HG02642 (cell line): ENCODE measurements around the gene SFXN5.

ENCODE experiments used
- ATAC-seq: cut with Tn5 transposase; IDR thresholded peaks from one replicate; pipeline ENCODE4 v1.9.1; 2021; ENCODE audit warnings: mild to moderate bottlenecking; ENCODE audit not compliant: unreplicated experiment, poor library complexity

The SFXN5 gene

DNA sequence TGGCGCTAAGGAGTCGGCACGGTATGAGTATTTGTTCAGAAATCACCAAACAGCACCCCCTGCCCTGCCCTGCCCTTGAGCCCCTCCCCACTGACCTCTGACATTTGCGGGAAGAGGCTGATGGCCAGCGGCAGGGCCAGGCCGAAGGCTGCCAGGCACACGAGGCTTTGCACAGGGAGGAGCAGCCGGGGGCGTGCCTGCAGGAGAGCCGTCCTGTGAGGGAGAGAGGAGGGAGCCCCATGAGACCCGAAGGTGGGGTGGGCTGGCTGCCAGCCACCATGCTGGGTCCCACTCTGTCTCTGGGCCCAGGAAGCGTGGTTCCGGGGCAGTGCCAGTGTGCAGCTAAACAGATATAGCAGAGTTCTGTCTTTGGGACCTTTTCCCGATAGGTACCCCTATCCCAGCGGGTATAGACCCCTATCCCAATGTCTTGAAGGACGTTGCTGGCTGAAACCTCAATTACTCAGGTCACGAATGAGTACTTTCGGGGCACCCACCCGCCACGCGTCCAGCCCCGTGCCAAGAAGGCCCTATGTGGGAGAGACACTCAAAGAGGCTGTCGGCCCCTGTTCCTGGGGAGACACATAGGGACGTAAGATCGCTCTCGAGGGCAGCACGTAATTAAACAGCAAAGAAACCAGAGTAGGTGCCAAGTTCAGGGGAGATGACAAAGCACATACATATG is 110.3 kb downstream of the SFXN5 start:
- ATAC-seq = no peak

DNA sequence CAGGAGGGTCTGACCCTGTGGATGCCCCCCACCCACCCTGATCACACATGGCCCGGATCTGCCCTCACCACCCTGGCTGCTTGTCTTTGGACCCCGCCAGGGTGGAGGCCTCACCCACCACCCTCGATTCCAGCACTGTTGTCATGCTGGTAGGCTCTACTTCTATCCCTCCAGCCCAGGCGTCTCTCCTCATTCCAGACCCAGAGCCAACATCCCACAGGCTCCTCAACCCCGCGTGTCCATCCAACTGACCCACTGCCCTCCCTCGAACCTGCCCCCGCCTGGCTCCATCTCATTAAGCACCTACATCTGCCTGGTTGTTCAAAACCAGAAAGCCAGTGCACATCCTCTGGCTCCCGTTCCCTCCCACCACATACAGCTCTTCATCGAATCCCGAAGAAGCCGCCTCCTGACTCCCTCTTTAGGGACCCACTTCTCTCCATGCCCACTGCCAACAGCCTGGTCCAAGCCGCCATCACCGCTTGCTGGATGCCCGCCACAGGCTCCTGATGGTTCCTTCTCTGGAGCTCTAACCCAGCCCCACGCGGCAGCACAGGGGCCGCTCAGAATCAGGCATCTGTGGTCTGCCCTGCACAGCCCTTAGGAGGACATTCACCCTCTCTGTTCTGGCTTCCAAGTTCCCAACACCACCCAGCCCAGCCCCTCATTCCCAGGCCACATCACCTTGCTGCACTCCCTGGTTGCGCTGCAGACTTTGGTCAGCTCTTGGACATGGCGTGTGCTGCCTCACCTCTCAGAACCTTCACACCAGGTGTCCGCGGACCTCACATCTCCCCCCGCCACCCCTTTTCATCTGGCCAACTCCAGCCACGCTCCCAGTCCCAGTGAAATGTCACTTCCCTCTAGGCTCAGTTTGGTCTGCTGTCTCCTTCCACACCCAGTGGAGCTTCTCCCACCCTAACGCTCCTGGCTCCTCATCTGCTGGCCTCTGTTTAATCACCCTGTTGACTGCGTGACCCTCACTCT is 111.2 kb downstream of the SFXN5 start:
- ATAC-seq = no peak

DNA sequence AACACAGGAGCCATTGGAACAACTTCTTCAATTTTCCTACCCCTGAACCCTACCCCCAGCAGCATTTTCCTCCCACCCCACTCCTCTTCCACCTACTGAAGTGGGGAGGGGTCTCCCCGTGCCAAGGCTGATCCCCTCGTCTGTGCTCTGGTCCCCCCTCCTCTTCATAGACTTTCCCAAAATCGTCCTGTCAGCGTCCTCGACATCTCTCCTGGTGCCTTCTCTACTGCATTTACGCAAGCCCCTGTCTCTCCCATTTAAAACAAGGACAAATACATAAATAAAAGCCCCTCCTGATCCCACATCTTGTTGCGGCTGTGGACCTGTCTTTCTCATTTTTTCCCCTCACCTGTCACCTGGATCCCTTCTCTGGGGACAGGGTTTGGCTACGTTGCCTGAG is 112.0 kb downstream of the SFXN5 start:
- no peak for ATAC-seq

DNA sequence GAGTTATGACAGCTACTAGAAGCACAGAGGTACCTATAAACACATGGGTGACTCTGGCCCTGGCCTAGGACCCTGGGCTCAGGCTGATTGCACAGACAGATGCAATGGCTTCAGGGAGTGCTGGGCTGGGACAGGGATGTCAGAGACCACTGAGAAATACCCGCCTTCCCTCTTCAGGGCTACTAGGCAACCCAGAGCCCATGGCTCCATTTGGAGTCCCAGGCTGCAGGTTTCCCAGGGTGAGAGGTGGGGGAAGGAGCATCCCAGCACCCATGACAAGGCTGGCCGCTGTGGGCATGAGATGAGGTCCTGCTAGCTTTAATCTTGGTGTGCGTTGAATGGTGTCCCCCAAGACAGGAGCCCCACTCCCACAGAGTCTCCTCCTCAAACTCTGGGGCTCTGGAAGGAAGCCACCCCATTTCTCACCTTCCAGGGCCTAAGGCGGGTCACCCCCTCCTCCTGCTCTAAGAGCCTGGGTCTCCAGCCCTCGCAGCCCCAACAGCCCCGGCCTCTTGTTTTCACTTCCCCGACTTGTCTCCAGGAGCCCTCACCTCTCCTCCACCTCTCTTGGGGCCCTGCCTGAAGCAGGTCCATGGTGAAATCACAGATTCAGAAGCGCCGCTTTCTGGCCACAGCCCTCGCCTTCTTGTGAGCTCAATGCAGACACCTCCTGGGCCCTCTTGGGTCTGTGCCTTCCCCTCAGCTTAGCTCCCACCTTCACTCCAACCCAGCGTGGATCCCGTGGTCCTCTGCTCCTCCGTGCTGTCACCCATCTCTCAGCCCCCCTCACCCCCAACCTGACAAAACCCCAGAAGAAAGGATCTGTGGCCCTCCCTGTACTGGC is 112.7 kb downstream of the SFXN5 start:
- no peak for ATAC-seq

DNA sequence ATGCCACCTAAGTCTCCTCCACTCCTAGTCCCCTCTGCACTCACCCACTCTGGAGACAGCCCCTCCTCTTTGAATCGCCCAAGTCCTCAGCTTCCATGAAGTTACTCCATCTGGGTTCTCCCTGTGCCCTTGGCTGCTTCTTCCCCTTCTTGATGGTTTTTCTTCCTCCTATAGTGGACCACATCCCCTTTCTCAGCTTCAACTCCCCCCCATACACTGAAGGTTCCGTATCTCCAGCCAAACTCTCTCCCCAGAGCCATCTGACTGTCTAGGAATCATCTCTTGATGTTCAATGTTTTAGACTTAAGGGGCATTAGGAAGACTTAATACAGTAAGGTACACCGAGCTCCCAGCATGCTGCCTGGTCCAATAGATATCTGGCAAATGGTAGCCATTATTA is 114.6 kb downstream of the SFXN5 start:
- ATAC-seq = no peak

DNA sequence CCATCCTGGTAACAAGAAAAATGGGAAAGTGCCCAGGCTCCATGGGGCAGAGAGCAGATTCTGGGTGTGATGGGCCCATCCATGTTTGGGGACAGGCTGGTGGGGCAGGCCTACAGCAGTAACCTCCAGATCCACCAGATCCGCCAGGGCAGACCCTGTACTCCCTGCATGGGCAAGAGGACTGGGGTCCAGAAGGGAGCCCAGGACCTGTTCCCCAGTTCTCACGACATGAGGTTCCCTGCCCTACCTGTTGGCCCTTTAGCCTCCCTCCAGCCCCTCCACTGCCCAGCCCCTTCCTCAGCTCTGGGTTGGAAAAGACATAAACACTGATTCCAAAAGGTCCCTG is 115.5 kb downstream of the SFXN5 start:
- no peak for ATAC-seq

DNA sequence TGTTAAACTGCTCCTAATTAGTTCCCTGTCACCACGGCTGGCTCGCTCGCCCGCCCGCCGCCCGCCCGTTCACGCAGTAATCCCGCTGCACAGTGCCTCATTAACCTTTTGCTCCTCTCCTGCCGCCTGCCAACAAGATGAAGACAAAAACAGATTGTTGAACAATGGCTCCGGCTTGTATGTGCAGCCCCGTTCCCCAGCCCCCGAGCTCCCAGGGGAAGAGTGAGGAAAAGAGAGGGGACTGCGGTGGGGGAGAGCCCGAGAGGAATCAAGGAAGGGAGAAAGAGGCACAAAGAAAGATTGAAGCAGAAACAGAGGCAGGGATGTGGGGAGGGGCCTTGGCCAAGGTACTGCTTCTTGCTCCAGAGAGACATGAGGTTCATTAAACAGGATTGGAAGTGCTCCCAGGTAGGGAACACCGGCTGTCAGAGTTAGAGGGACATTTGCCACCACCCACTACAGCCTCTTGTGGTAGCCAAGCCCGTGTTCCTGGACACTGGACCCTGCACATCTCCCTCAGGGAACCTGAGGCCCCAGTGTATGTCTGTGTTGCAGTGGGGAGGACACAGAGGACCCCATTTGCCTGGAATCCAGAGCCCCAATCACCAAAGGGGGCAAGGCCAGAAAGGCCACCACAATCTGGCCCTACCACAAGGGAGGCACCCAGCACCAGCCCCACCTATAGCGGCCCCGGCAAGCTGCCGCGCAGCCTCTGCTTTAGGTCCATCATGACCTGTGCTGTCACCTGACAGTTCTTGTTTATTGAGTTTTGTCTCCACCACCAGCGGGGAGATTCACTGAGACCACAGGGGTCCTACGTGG is 116.1 kb downstream of the SFXN5 start:
- ATAC-seq = no peak

DNA sequence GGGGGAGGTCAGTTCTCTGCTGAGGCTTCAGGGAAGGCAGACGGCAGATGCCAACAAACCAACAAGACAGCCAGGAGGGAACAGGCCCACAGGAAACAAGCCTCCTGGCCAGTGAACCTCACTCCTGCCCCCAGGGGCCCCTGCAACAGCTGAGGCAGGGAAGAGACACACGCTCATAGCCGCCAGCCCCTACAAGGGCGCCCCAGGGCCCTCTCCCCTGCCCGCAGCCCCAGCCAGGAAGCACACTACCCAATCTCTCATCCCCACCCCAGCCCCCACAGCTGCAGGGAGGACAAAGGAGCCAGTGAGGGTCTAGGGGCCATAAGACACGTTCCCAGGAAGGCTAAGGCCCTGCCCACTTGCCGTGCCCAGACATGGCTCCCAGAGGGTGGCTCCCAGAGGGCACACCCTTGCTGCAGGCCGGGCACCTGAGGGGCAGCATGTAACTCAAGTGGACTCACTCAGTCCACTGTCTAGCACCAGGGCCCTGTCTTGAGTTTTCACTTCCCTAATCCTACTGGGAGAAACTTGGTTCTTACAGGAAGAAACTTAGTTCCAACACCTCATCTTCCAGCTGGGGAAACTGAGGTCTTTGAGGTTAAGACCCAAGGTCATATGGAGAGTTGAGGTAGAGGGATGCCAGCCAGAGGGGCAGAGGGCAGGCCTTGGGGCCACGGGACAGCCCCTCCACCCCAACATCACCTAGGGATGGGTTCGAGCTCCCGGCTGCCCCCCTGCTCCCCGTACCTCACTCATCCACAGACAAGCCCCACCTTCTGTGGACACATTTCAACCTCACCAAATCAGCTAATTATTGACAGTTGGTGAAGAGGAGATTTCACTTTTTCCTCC is 116.9 kb downstream of the SFXN5 start:
- no peak for ATAC-seq

DNA sequence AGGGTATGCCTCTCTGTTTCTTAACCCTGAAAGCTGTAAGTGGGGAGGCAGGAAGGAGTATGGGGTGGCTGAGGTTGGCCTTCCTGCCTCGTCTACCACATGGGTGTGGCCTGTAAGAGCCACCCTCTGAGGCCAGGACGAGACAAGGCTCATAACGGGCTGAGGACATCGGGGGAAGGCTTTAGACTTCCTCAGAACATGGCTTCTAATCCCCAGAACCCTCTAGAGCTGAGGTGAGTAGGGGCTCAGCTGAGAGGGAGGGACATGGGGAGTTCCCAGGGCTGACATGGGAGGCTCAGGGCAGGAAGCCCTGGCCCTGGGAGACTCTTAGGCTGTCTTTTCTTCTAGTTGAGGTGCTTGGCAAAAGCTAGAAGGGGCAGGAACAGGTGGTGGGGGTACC is 117.5 kb downstream of the SFXN5 start:
- ATAC-seq = no peak

DNA sequence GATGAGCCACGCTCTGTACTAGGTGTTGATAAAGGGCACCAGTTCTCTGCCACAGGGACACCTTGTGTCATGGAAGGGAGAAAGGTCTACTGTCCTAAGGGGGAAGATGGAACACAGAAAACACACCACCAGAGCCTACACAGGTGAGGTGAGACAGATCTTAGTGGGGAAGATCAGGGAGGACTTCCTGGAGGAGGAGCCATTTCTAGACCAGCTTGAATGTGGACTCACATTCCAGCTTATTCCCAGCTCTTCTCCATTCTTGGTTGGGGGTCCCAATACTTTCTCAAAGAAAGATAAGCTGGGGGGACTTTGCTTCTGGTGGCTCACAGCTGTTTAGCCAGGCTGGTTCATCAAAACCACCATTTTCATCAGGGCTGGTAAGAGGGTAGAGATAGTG is 118.0 kb downstream of the SFXN5 start:
- ATAC-seq = no peak

DNA sequence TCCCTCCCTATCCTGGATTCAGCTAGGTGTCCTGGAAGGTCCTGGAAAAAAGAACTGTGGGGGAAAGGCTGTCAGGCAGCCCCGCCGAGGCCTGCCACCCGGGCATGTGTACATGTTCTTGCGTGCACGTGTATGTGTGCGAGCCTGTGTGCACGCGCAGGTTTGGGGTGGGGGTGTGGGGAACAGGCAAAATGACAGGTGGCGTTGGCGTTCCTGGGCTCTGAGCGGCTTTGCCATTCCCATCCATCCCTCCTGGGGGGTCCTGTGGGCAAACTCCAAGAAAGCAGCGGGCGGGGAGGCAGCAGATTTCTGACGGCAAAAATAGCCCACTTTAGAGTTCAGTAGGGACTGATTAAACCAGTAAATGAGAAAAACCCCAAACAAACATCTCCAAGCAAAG is 118.6 kb downstream of the SFXN5 start:
- no peak for ATAC-seq

DNA sequence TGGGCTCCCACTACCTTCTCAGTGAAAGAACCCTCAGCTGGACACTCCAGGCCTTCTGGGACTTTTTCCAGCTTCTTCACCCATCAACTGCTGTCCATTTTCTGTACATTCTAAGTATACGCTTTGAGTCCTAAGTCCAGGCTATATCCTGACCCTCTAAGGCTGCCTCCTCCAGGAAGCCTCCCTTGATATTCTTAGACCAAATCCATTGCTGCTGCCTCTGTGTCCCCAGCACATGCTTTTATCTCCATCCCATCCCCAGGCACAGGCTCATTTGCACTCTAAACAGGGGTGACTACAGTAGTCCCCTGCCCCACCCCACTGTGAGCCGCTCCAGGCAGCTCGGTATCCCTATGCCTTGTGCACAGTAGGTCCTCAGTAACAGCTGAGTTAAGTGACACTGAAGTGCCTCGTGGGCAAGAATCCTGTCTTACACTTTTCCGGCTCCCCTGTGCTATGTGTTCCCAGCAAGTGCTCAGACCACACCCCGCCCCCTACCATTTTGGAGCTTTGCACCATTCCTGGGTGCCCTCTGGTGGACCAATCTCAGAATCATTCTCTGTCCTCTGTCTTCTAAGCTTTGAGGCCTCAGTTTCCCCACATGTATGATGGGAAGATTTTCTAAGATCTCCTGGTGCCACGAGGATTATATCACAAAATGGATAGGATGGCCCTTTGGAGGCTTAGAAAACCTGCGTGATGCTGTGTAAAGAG is 119.2 kb downstream of the SFXN5 start:
- no peak for ATAC-seq

DNA sequence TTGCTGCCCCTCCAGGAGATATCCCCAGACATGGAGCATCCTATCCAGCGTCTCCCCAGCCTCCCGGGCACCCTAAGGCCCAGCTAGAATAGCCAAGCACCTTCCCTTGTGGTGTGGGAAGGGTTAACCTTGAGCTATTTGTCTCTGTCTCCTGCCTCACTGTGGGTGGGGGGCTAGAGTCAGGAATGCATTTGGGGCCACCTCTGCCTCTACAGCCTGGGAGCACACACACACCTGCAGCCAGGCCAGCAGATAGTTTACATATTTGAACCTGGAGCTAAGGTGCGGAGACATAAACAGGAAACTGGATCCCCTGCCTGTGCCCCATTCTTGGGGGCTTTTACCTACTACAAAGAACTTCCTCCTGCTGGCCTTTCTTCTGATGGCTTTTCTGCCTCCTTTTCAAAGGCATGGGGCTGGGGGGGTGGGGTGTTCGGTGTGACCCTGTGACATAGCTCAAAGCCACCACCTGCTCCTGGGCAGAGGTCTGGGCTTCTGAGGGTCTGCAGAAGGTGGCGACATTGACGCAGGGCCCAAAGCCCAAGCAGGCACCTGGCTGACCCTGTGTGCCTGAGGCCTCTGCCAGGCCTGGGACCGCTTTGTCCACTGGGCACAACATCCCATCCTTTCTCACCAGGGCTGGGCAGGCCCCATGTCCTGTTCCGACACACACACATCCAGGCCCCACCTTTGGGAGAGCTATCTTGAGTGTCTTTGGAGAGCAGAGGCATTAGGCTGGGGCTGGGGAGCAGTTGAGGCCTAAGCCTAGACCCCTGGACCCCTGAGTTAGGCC is 120.0 kb downstream of the SFXN5 start:
- ATAC-seq = no peak

DNA sequence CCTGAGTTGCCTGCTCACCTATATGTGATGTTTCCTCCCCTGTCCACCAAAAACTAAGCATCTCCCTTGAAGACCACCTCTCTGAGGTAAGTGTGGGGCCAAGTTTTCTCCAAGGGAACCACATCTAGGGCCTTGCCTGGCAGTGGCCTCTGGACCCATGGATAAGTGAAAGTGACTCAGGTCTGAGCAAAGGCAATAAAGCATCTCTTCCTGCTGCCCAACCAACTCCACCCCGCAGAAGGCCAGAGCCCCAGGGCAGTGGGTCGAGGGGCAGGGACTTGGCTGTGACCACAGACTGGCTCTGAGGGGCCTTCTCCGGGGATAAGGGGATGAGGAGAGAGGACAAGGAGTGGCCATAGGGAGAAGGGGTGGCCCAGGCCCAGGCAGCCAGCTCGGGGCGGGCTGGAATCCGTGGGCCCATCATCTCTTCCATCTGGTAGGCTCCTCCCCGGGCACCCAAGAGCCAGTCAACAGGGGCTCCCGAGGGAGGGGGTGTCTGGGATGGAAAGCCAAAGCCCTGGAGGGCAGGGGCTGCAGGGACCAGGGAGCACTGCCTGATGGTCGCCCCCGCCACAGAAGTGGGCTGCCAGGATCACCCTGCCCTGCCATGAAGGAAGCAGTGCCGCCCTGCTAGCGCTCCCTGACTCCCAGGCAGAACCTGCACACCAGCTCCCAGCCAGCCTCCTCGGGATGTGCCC is 120.8 kb downstream of the SFXN5 start:
- no peak for ATAC-seq

DNA sequence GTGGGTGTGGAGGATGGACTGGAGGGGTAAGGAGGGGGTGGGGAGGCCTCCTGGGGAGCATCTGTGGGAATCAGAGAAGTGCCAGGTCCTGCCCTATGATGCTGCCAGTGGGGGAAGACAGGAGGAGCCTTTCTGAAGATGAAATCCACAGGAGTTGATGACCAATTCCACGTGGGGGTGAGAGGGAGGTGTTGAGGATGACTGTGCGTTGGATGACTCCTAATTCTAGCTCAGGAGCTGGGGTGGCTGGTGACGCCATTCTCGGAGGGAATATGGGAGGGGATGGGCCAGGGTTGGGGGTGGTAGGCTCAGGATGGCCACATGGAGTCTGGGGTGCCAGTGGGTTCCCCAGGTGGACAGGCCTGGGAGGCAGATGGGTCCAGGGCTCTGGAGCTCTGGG is 121.9 kb downstream of the SFXN5 start:
- no peak for ATAC-seq

DNA sequence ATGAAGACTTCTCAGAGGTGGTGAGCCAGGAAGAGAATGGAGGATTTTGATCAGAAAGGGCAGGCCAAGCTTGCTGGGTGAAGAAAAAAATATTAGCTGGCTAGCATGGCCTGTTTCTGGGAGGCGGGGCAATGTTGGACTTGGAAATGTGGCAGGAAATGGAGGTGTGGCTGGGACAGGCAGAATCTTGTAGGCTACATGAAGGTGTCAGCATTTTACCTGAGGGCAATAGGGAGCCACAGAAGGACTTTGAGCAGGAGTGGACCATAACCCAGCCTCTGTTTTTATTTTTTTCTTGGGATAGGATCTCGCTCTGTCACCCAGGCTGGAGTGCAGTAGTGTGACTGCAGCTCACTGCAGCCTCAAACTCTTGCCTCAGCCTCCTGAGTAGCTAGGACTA is 122.5 kb downstream of the SFXN5 start:
- no peak for ATAC-seq
